ENCODE data around the gene DCST1.
A peak's percentile ranks its signal among the peaks of the same experiment; 100 is the strongest.
"Not testable (repeated sequence)": the region's sequence is repeated elsewhere in the genome, so short reads cannot be mapped to it uniquely, and the experiment has no call there.

Gene DCST1, protein sequence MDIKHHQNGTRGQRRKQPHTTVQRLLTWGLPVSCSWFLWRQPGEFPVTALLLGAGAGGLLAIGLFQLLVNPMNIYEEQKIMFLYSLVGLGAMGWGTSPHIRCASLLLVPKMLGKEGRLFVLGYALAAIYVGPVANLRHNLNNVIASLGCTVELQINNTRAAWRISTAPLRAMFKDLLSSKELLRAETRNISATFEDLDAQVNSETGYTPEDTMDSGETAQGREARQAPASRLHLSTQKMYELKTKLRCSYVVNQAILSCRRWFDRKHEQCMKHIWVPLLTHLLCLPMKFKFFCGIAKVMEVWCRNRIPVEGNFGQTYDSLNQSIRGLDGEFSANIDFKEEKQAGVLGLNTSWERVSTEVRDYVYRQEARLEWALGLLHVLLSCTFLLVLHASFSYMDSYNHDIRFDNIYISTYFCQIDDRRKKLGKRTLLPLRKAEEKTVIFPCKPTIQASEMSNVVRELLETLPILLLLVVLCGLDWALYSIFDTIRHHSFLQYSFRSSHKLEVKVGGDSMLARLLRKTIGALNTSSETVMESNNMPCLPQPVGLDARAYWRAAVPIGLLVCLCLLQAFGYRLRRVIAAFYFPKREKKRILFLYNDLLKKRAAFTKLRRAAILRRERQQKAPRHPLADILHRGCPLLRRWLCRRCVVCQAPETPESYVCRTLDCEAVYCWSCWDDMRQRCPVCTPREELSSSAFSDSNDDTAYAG

DNA sequence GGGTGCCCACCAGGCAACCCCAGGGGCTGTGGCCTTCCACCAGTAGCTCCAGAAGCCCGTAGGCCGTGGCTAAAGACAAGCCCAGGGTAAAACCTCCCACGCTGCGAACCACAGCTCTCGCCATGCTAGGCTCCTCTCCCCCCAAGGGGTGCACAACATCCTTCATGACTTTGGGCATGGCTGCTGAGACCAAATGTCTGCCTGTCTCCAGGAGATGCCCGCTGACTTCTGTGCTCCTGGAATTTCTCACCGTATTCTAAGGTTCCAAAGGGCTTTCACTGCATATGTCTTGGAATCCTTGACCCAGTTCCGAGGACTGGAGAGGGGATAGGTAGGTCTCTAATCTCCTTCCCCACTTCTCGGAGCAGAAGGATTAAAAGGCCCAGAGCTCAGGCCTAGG, at the start of gene DCST1, which contains the start of gene DCST2:
DCST1 (plus strand) TSS at position 301 of the 400 bp plus-strand sequence. CDS start 213 bp downstream, outside the sequence.
DCST2 (minus strand) TSS at position 258 of the 400 bp plus-strand sequence; CDS start at position 178, 80 bp downstream.
- DNase-seq, result no peak

DNA sequence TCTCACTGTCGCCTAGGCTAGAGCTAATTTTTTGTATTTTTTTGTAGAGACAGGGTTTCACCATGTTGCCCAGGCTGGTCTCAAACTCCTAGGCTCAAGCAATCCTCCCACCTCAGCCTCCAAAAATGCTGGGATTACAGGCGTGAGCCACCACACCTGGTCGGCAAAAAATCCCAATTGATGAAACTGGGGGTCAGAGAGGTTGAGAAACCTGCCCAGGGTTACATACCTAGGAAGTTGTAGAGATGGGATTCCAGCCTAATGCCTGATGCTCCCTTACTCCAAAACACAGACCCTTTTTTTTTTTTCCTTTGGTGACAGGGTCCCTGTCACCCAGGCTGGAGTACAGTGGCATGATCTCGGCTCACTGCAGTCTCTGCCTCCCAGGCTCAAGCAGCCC, 46.9 kb upstream of the DCST1 start:
- DNase-seq, result not testable (repeated sequence)

DNA sequence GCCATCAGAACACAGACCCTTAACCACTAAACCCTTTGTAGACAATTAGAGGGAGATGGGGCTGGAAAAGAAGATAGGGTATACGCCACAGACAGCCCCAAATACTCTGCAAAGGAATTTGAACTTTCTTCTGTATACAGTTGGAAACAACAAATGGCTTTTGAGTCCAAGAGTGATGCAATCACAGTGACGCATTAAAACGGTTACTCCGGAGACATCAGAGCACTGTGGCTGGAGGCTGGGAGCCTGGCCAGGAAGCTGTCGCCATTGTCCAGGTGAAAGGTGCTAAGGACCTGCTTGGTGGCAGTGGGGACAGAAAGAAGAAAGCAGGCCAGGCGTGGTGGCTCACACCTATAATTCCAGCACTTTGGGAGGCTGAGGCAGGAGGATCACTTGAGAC, 46.3 kb upstream of the DCST1 start:
- no peak for DNase-seq

DNA sequence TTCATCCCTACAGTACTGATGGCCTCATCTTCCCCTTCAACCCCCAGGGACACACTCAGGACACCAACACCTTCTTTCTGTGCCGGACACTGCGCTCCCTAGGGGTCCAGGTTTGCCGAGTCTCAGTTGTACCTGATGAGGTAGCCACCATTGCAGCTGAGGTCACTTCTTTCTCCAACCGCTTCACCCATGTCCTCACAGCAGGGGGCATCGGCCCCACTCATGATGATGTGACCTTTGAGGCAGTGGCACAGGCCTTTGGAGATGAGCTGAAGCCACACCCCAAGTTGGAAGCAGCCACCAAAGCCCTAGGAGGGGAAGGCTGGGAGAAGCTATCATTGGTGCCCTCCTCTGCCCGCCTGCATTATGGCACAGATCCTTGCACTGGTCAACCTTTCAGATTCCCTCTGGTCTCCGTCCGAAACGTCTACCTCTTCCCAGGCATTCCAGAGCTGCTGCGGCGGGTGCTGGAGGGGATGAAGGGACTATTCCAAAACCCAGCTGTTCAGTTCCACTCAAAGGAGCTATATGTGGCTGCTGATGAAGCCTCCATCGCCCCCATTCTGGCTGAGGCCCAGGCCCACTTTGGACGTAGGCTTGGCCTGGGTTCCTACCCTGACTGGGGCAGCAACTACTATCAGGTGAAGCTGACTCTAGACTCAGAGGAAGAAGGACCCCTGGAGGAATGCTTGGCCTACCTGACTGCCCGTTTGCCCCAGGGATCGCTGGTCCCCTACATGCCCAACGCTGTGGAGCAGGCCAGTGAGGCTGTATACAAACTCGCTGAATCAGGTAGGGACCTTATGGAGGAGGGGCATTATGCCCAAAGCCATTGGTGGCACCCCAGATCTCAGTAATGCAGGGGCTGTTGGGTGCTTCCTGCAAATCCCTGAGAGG, 45.3 kb upstream of the DCST1 start:
- no peak for DNase-seq

DNA sequence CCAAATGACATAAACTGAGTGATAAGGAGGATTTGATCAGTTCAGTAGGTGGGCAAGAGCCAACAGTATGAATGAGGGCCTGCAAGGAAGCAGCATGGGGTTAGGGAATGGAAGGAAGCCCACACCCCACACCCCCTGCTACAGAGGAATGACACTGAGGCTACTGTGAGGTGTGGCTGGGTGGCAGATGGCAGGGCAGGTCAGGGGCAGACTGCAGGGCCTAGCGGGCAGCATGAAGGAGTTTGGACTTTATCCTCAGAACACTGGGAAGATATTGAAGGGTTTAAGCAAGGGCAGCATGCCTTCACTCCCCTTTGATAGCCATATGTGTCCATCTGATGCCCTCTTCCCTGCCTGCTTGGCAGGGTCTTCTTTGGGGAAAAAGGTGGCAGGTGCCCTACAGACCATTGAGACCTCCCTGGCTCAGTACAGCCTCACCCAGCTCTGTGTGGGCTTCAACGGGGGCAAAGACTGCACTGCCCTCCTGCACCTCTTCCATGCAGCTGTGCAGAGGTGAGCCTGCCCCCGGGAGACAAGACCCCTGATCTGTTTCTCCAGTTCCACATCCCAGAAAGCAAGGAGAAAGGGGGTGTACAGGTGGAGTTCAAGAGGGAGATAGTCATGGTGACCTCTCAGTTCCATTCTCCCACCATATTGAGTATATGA, 44.3 kb upstream of the DCST1 start:
- DNase-seq, result no peak

DNA sequence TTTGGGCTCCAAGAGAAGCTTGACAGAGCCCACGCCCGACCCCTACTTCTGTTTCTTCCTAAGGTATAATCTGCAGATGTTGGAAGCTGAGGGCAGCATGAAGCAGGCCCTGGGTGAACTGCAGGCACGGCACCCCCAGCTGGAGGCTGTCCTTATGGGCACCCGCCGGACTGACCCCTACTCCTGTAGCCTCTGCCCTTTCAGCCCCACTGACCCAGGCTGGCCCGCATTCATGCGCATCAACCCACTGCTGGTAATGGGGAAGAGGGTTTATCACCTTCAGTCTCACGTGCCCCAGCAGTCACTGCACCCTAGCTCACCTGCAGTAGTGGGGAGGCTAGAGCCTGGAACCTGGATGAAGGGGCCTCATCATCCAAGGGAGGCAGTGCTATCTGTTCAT, 43.3 kb upstream of the DCST1 start:
- DNase-seq, result no peak

DNA sequence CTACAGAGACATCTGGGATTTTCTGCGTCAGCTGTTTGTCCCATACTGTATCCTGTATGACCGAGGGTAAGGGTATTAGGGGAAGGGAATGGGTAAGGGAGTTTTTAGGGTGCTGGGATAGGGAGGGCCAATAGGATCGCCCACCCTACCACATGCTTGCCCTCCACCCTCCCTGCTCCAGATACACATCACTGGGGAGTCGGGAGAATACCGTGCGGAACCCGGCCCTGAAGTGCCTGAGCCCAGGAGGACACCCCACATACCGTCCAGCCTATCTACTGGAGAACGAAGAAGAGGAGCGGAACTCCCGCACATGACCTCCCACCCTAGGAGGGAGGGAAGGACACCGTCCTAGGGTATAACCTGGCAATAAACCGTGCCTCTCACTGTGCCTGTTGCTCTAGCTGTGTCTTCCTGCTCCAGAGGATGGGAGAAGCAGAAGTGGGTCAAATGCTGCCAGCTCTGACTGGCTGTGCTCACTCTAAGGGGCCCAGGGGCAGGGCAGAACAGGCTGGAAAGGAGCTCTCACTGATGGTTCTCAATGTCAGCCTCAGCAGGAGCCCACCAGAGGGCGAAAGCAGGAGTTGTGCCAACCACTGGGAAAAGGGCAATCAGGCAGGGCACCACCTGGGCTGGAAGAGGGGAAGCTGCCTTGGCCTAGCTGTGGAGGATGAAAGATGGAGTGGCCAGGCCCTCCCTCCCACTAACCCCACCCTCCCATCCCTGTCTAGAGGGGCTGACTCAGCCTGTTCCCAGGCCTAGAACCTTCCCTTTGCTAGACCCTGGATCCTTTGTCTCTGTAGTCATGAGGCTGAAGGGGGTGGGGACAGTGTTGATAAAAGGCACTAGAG, 40.7 kb upstream of the DCST1 start:
- peak; percentile 50 for DNase-seq

DNA sequence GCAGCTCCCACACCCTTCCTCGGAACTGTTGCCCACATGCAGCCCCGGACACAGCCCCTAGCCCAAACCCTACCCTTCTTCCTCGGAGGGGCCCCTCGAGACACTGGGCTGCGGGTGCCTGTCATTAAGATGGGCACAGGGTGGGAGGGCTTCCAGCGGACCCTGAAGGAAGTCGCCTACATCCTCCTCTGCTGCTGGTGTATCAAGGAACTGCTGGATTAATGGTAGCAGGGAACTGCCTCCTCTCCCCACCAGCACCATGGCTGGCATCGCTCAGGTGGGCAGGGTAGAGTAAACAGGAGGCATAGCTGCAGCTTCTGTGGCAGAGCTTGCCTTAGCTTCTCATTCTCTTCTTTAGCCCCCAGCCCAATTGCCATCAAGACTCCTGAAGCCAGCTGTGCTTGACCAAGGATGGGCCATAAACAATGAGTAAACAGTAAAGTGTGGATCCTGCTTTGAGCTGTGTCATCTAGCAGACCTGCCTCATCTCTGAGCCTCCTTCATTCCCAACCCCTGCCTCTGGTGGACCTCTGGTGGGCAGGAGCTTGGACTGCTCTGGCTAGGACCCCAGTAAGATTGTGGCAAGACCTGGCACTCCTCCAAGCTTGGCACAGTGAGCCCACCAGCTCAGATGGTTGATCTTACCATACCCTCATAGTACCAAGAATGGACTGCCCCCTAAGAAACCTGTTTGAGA, 39.9 kb upstream of the DCST1 start, which contains the start of gene LENEP:
LENEP (plus strand) TSS at position 15 of the 697 bp plus-strand sequence; CDS start at position 37, 22 bp downstream.
- DNase-seq, result no peak

DNA sequence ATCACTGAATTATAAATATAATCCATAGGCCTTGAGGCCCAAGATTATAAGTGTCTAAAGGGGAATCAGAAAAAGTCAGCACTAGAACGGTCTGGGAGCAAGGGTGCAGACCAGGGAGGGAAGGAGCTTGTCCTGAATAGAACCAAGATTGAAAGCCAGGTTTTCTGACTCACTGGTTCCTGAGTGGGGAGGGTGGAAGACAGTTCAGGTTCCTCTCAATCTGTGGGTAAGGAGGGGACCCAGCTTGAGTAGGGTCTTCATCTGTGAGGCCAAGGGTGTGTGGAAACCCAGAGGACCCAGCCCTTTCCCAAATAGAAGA, 39.4 kb upstream of the DCST1 start:
- DNase-seq, result no peak

DNA sequence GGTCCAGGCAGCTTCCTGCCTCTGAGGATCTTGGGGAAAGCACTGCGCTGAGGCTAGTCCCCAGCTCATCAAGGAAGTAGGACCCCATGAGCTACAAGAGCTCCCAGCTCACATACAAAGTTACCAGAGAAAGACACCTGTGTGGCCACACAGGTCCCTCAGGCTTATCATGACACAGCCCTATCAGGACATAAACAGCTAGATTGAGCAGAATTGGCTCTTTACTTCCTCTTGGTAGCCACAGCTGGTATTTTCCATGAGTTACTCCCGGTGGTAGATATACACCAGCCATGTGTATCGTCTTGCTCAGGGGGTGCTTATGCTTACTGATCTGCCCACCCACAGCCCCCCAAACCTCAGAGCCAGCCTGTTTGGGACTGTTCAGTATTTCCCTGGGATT, 39.0 kb upstream of the DCST1 start:
- DNase-seq, result no peak

DNA sequence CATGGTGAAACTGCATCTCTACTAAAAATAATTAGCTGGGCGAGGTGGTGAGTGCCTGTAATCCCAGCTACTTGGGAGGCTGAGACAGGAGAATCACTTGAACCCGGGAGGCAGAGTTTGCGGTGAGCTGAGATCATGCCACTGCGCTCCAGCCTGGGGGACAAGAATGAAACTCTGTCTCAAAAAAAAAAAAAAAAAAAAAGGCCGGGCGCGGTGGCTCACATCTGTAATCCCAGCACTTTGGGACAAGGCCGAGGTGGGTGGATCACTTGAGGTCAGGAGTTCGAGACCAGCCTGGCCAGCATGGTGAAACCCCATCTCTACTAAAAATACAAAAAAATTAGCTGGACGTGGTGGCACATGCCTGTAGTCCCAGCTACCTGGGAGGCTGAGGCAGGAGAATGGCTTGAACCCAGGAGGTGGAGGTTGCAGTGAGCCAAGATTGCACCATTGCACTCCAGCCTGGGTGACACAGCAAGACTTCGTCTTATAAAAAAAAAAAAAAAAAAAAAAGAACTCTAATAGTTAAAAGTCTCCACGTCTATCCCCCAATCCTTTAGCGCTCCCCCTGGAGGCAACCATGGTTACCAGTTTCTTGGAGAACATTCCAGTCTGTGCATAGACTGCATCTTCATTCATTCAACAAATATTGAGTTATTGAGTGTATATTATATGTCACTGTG, 38.2 kb upstream of the DCST1 start:
- peak; percentile 15 for DNase-seq

DNA sequence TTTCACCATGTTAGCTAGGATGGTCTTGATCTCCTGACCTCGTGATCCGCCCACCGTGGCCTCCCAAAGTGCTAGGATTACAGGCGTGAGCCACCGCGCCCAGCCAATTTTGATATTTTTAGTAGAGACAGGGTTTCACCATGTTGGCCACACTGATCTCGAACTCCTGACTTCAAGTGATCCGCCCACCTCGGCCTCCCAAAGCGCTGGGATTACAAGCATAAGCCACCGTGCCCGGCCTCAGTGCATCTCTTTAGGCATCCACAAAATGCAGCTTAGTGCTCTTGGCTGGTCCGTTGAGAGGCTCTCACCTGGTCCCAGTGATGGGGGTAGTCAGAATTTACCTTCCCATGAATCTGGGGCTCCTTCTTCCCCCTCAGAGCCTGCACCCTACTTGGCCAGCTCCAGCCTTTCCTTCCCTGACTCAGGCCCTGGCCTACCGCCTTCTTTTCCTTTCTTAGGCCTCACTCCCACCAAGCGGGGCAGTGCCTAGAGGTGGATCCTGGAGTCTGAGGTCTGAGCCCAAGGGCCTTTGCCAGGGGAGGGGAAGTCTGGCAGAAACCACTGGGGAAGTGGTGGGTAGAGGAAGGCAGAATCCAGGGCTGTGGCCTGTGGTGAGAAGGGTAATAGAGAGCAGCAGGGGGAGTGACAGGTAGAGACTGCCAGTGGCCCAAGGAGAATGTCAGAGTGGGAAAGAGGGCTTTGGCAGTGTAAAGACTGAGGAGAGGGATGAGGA, 36.5 kb upstream of the DCST1 start:
- no peak for DNase-seq

DNA sequence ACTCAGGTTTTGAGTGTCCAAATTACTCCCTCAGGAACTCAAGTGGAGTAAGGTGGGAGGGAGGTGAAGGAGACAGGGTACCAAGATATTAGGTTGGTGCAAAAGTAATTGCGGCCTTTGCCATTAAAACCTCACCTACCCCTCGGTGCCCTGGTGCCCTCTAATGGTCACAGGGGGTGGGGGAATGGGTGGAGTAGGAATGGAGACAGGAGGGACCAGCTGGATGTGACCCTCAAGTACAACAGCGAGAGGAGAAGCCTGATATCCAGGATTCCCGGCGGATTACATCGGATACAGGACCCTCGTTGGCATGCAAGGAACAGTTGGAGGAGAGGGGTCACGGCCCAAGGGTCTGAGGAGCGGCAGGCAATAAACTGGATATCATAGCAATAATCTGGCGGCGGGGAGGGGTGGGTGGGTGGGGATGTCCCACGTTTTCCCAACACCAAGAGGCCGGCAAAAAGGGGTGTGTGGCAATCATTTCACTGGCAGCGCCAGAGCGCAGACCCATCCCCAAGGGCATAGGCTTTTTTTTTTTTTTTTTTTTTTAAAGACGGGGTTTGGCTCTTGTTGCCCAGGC, 35.3 kb upstream of the DCST1 start:
- no peak for DNase-seq

DNA sequence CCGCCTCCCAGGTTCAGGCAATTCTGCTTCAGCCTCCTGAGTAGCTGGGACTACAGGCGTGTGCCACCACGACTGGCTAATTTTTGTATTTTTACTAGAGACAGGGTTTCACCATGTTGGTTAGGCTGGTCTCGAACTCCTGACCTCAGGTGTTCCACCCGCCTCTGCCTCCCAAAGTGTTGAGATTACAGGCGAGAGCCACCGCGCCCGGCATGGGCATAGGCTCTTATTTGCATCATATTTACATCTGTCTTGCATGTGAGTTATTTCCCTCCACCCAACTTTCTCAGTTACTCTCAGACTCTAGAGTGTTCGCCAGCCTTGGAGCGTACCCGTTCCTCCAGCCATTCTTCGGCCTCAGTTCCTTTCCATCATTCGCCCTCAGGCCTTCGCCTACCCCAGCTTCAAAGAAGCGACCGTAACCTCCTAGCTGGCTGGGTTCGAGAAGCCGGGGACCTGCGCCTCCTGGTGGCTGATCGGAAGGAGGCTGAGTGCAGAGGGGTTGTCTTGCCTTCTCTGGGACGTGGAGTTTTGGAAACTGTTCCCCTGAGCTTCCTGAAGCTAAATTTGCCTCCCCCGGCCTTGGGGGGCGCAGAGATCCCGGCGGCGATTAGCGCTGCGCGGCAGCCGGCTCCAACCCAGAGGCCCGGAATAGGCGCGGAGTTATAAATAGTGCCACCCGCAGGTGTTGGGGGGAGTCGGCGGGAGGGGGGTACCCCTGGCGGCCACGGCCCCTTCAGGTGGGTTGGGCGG, 34.6 kb upstream of the DCST1 start:
- no peak for DNase-seq

DNA sequence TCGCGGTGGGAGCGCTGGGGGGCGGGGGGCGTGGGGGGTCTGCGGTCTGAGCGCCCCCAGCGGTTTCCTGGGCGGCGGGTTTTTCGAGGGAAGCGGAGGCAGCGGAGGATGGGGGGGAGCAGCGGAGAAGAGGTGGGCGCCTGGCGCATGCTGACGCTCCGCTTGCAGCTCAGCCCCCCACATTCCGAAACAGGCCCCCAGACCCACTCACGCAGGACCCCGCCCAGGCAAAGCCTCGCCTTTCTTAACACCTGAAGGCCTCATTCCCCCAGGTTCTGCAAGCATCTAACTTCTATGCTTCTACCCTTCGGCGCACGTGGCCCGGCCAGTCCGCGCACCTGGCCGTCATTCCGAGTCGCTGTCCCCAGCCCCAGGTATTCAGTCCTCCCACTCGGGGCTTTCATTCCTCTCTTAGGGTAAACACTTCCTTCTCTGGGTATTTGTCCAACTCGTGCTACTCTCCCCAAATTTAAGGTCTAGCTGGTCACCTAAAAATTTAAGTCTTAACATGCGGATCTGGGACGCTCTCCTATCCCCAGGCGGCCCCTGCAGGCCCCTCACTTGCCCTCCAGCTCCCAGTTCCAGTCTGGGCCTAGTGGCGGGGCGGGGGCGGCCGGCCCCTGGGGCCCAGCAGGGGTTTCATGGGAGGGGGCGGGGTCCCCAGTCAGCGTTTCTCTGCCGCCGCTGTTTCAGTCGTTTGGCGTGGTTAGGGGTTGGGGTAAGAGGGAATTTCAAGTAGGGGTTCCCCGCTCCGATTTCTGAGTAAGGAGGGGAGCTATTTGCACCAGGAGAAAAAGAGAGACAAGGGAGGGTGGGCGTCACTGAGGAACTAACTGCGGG, 33.8 kb upstream of the DCST1 start:
- peak; percentile 37 for DNase-seq

DNA sequence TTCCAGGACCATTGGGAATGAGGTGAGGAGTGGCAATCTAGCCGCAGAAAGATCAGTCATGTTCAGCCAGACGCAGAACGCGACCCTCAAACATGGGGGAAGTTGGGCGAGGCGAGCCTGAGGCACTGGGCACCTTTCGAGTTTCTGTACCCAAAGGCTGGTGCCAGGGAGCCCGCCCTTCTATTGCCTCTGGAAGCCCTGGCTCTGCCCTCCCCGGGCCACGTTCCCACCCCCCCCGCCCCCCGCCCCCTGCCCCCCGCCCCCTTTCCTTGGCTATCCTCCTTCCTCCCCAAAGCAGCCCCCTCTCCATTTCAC, 33.3 kb upstream of the DCST1 start:
- DNase-seq, result no peak

DNA sequence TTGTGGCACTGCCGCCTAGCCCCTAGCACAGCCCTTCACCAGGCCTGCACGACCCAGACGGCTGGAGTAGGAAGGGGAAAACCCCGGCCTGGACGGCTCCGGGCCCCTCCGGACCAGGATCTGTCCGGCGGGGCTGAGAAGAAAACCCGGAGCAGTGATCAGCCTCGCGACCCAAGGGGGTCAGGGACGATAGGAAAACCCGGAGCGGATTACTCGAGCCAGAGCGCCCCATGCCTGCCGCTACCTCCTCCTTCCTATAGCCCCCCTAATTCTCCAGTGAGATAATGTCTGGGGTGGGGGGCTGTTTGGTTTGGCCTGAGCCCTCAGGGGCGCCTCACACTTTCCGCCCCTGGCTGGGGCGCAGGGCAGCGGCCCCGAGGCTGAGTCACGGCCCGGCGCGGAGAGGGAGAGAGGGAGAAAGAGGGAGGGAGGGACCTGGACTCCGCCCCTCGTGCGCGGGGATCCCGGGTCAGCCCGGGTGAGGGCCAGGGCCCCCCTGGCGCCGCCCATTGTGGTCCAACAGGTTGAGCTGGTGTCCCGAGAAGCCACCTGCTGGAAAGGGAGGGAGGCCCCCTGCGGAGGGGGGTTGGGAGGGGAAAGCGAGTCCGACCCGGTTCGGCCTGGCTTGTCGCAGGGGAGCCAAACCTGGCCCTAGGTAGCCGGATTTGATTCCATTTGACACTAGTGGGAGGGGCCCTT, 32.7 kb upstream of the DCST1 start:
- peak; percentile 95 for DNase-seq
